Measurements from ENCODE around the gene PDCD6IP.

- no peak for TF ChIP-seq CTCF (conservative IDR thresholded peaks at IDR 0.05)
- TF ChIP-seq ZFX (IDR thresholded peaks at IDR 0.05) = no peak
These were observed 31.3 kb downstream of the PDCD6IP start for GRCh38 chr3:33829720-33830119.
